Transverse colon (tissue), 3 donors: ENCODE measurements around the gene AFF1.

ENCODE experiments used
- CTCF ChIP-seq, 5 experiments: fragments of 200-600 bp in 3 of 5; fragments of 450-650 bp in 2 of 5; sonication (generic) in 3 of 5; IDR thresholded peaks; 1 replicate in 2 of 5; 2 replicates in 3 of 5; pipeline ENCODE4 v1.5.1; 2016 to 2017; ENCODE audit warnings: antibody characterized with exemption in 5 of 5, inconsistent platforms in 3 of 5, mild to moderate bottlenecking in 2 of 5, moderate library complexity in 1 of 5
- POLR2A ChIP-seq: fragments of 450-650 bp; IDR thresholded peaks from one replicate; pipeline ENCODE4 v1.6.1; 2016; ENCODE audit warnings: antibody characterized with exemption, mild to moderate bottlenecking, moderate library complexity

GRCh38 chr4:86910369-86910768, 24.4 kb upstream of the AFF1 start:
- TF ChIP-seq POLR2A, result no peak
- no peak for TF ChIP-seq CTCF (IDR thresholded peaks at IDR 0.05)
